ENCODE data around the gene TTLL1. TPM values are rescaled to one million over a fixed set of nuclear protein-coding genes. Genes with fewer than 3 reads are reported as not detected.
"Not testable (repeated sequence)": the region's sequence is repeated elsewhere in the genome, so short reads cannot be mapped to it uniquely, and the experiment has no call there.

TTLL1 gene
- polyA plus RNA-seq, 3 donors, result 2.7 to 7.9 (median 2.9) TPM

GRCh38 chr22:43113526-43114251 lies 24.5 kb upstream of the TTLL1 start:
- H3K27ac ChIP-seq (ENCODE audit: low read depth, low read length), result no peak overlapping the region
- 40 to 44% (median 42%) methylated on average over 13 of the region's 13 CpGs for WGBS, 3 donors

DNA sequence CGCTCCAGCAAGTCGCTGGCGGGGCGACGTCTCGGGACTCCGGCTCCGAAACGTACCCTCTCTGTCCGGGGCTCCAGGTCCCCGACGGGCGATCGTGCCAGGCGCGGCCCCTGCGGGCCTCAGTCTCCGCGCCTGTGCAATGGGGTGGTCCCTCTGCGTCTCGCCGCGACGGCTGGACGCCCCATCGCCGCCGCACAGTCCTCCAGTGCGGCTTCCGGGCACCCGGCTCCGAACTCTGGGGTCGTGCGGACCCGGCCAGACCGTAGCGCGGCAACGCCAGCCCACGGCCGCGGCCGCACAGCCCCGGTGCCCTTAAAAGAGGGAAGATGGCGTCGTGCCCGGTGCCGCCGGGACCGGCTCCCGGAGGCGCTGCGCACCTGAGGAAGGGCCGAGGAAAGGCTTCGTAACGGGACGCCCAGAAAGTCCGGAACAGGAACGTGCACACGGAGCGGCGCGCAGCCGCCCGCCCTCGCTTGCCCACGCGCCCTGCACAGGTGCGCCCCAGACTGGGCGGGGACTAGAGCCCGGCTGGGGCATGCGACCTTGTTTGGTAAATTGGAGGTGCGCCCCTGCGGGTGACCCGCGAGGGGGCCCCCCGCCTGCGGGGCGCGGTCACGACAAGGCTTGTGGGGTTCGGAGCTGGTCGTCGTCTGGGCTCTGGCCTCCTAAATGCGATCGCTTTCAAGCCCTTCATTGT lies 21.9 kb upstream of the TTLL1 start:
- no peak overlapping the region for H3K27ac ChIP-seq (ENCODE audit: low read depth, low read length)
- WGBS, 3 donors, result 3 to 4% (median 4%) methylated on average over 60 to 86 of the region's 86 CpGs

GRCh38 chr22:43110444-43110926 lies 21.3 kb upstream of the TTLL1 start, which contains the start of gene BIK:
Gene BIK (plus strand): TSS chr22:43110750. CDS start chr22:43124023, 13,273 bp downstream.
- WGBS, 3 donors, result 0 to 1% (median 1%) methylated on average over 43 to 49 of the region's 49 CpGs
- H3K27ac ChIP-seq (ENCODE audit: low read depth, low read length), result no peak within 1 kb of the TSS

DNA sequence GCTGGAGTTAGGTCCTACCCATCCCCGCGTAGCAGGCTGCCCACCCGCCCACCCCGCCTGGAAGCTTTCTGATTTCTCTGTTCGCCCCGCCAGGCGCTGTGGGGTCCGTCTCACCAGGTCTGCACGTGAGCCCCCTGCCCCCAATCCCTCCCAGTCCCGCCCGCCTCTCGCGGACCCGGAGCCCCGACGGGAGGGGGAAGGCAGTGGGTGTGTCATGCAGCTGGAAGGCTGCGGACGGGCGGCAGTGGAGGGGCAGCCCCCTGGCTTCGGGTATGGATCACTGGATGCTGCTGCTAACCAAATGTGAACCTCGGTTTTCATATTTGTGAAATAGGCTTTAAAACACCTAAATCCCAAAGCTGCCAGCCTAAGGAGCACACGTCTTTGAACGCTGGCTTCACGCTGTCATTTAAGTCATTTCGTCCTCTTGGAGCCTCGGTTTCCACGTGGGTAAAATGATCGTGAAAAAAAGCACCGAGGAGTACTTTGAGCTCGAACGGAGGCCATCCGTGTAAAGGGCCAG lies 20.8 kb upstream of the TTLL1 start:
- H3K27ac ChIP-seq (ENCODE audit: low read depth, low read length), result no peak overlapping the region
- WGBS, 3 donors, result 10 to 15% (median 13%) methylated on average over 30 to 32 of the region's 32 CpGs

DNA sequence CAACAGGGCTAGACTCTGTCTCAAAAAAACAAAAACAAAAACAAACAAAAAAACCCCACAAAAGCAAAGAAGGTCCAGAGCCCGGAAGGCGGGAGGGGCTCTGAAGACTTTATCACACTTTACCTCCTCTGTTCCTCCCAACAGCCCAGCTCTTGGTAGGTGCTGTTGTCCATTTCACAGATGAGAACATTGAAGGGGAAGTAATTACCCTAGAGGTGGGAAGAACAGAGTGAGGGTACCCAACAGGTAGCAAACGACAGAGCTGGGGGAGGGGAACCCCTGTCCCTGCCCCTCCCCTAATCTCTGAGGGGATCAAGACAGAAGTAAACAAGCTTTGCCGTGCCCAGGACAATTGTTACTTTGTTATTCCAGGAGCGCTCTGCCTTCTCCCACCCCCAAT lies 20.3 kb upstream of the TTLL1 start:
- WGBS, 3 donors, result 53 to 68% (median 62%) methylated on average over 5 of the region's 5 CpGs
- no peak overlapping the region for H3K27ac ChIP-seq (ENCODE audit: low read depth, low read length)

- WGBS, 3 donors, result 90 to 92% (median 90%) methylated on average over 7 to 8 of the region's 8 CpGs
- H3K27ac ChIP-seq (ENCODE audit: low read depth, low read length), result no peak overlapping the region
Measured at GRCh38 chr22:43106302-43106701, 17.1 kb upstream of the TTLL1 start.

GRCh38 chr22:43104950-43105349 lies 15.8 kb upstream of the TTLL1 start:
- H3K27ac ChIP-seq (ENCODE audit: low read depth, low read length), result not testable (repeated sequence)
- WGBS, 3 donors, result 95 to 96% (median 96%) methylated on average over 3 of the region's 3 CpGs

DNA sequence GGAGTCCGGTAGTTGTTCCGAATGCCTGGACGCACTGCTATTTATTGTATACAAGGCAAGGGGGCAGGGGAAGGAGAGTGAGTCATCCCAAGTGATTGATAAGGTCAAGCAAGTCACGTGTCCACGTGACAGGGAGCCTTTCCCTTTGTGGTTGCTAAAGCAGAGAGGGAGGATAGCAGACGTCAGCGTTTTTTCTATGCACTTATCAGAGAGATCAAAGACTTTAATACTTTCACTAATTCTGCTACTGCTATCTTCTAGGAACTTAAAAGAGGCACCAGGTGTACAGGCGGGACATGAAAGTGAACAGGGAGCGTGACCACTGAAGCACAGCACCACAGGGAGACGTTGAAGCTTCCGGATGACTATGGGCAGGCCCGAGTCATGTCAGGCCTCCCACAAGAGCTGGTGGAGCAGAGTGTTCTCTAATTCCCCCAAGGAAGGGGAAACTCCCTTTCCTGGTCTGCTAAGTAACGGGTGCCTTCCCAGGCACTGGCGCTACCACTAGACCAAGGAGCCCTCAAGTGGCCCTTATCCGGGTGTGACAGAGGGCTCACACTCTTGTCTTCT lies 14.9 kb upstream of the TTLL1 start:
- not testable (repeated sequence) for H3K27ac ChIP-seq (ENCODE audit: low read depth, low read length)
- WGBS, 3 donors, result 51 to 61% (median 55%) methylated on average over 15 of the region's 15 CpGs

GRCh38 chr22:43101306-43101705 lies 12.1 kb upstream of the TTLL1 start:
- WGBS, 3 donors, result 68 to 81% (median 74%) methylated on average over 7 of the region's 7 CpGs
- no peak overlapping the region for H3K27ac ChIP-seq (ENCODE audit: low read depth, low read length)

DNA sequence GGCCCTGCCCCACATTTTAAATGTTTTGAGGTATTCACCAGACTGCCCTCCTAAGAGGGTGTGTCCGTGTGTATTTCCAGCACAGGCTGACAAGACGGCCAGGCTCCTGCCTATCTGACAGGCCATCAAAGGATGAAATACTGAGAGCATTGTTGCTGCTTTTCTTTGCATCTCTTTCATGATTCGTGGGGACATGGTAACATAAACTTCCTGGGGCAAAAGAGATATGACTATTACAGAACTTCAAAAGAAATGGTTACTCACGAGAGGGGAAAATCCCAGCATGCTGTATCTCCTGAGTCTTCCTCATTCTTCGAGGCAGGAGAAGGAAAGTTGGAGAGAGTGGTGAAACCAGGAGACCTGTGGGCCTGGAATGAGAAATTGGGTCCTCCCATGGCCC lies 11.0 kb upstream of the TTLL1 start:
- H3K27ac ChIP-seq (ENCODE audit: low read depth, low read length), result no peak overlapping the region
- WGBS, 3 donors, result 61 to 63% (median 62%) methylated on average over 5 of the region's 5 CpGs

DNA sequence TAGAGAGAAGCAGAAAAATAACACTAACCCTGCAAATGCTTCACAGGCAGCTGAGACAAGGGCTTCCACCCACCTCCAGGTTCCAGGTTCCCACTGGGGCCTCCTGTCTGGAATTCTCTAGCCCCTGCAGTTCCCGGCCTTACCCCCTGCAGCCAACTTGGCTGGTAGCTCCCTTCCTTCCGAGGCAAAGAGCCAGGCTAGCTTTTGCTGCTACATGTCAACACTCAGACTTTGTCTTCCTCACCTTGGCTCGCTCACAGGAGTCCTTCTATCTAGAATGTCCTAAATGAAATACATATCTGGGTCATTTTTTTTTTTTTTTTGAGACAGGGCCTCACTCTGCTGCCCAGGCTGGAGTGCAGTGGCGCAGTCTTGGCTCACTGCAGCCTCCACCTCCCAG lies 9.9 kb upstream of the TTLL1 start:
- WGBS, 3 donors, result 75 to 82% (median 81%) methylated on average over 4 of the region's 4 CpGs
- no peak overlapping the region for H3K27ac ChIP-seq (ENCODE audit: low read depth, low read length)

DNA sequence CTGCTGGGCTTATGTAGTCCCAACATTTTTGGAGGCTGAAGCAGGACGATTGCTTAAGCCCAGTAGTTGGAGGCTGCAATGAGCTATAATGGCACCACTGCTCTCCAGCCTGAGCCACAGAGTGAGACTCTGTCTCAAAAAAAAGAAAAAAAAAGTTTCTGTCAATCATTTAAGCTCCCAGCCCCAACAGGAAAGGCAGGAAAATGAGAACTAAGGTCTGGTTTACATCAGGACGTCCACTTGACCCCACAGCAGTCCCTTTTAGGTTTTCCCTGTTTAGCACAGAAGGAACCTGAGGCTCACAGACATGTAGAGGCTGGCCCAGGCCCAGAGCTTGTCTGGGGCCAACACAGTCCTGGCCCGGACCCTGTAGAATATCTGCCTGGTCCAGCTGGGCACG lies 9.2 kb upstream of the TTLL1 start:
- H3K27ac ChIP-seq (ENCODE audit: low read depth, low read length), result no peak overlapping the region
- WGBS, 3 donors, result 47 to 49% (median 48%) methylated on average over 4 of the region's 4 CpGs

- 83 to 91% (median 90%) methylated on average over 8 of the region's 8 CpGs for WGBS, 3 donors
Measured at GRCh38 chr22:43096420-43096819, 7.2 kb upstream of the TTLL1 start.

GRCh38 chr22:43094551-43094950 lies 5.4 kb upstream of the TTLL1 start:
- no peak overlapping the region for H3K27ac ChIP-seq (ENCODE audit: low read depth, low read length)
- 56 to 68% (median 65%) methylated on average over 4 of the region's 4 CpGs for WGBS, 3 donors

More at GRCh38 chr22:43096420-43096819, 7.2 kb upstream of the TTLL1 start:
- no peak overlapping the region for H3K27ac ChIP-seq (ENCODE audit: low read depth, low read length)

DNA sequence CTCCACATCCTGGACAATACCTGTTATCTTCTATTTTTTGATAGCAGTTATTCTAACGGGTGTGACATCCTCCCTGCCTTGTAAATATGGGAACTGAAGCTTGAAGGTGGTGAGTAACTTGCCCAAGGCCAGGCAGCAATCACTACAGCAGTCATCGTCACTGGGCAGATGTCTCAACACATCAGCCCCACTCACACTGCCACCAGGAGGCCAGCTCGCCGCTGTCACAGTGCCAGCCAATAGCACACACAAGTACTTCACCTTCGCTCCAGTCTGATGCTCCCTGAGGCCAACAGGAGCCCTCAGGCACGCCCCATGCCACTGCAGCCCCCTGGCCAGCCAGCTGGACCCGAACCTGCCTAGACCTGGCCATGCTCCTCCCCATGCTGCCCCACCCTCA lies 4.9 kb upstream of the TTLL1 start:
- WGBS, 3 donors, result 56 to 62% (median 59%) methylated on average over 7 of the region's 7 CpGs
- no peak overlapping the region for H3K27ac ChIP-seq (ENCODE audit: low read depth, low read length)

DNA sequence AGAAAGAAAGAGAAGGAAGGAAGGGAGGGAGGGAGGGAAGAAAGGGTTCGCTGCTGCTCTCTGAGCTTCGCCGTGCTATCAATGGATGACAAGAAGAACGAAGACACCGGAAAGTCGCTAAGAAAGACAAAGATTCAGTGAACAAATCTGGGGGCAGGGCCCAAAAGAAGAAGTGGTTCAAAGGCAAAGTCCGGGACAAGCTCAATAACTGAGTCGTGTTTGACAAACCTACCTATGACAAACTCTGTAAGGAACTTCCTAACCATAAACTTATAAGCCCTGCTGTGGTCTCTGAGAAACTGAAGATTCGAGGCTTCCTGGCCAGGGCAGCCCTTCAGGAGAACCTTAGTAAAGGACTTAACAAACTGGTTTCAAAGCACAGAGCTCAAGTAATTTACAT lies 2.9 kb upstream of the TTLL1 start:
- no peak overlapping the region for H3K27ac ChIP-seq (ENCODE audit: low read depth, low read length)
- WGBS, 3 donors, result 53 to 79% (median 55%) methylated on average over 9 of the region's 9 CpGs

GRCh38 chr22:43090130-43090789 lies 1.1 kb upstream of the TTLL1 start:
- no peak overlapping the region for H3K27ac ChIP-seq (ENCODE audit: low read depth, low read length)
- WGBS, 3 donors, result 39 to 56% (median 50%) methylated on average over 6 of the region's 6 CpGs

DNA sequence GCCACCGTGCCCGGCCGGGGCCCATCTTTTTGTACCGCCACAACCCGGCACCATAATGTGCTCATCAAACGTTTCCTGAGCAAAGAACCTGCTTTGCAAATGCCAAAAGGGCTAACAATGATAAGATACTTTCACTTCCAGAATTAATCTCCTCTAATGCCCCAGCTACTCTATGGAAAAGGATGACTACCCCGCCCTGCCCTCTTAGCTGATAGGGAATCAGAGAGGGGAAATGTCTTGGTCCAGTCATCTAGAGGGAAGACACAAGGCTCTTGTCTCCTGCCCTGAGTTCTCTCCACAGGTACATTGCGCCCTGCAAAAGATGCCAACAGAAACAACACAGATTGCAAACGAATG lies 586 bp downstream of the TTLL1 start:
- H3K27ac ChIP-seq (ENCODE audit: low read depth, low read length), result no peak overlapping the region
- 54 to 61% (median 58%) methylated on average over 9 of the region's 9 CpGs for WGBS, 3 donors
